GM12872 (cell line): Measurements from ENCODE around the gene TEN1.

Source experiments
- CTCF ChIP-seq: IDR thresholded peaks from 3 replicates; pipeline ENCODE4 v1.5.1; 2011; ENCODE audit warnings: low read depth, mild to moderate bottlenecking, low read length, moderate library complexity; ENCODE audit not compliant: insufficient read depth

TEN1 gene

GRCh38 chr17:76005263-76006149, 26.5 kb downstream of the TEN1 start:
- TF ChIP-seq CTCF, result peak; percentile 69

GRCh38 chr17:76007131-76007849, 28.2 kb downstream of the TEN1 start:
- no peak for TF ChIP-seq CTCF

GRCh38 chr17:76007850-76008165, 28.8 kb downstream of the TEN1 start:
- no peak for TF ChIP-seq CTCF

- TF ChIP-seq CTCF, result no peak
Observed at GRCh38 chr17:76008208-76008607, 29.2 kb downstream of the TEN1 start.

GRCh38 chr17:76008630-76009425, 29.8 kb downstream of the TEN1 start:
- TF ChIP-seq CTCF, result no peak

GRCh38 chr17:76009447-76009846, 30.4 kb downstream of the TEN1 start:
- TF ChIP-seq CTCF, result no peak
